Activated CD4-positive, alpha-beta T cell treated with anti-CD3 and anti-CD28 coated beads for 36 hours (primary cell): ENCODE results near the gene RALGDS. TPM values are rescaled to one million over a fixed set of nuclear protein-coding genes. Genes with fewer than 3 reads are reported as not detected.

Experiments used
- ATAC-seq: fragments of 200-7000 bp; cut with Tn5 transposase; one replicate; pipeline ENCODE4 v1.10.0; 2021; ENCODE audit warnings: mild to moderate bottlenecking, moderate library complexity
- CTCF ChIA-PET: fragments of 350-600 bp; sonication (Branson Sonifier 250); formaldehyde crosslinking; loops from one replicate; lab custom pipeline; 2021; ENCODE audit warnings: antibody characterized with exemption; lab: Charles Lee
- POLR2A ChIA-PET: fragments of 350-600 bp; sonication (Branson Sonifier 250); formaldehyde crosslinking; loops from one replicate; lab custom pipeline; 2021; ENCODE audit warnings: antibody characterized with exemption, inconsistent platforms; lab: Charles Lee
- DNase-seq: peaks from one replicate; pipeline ENCODE4 v3.0.0-alpha.2; 2020
- H3K27ac Mint-ChIP-seq: one replicate; pipeline ENCODE4 v1.8.0; 2021; ENCODE audit warnings: mixed read lengths
- H3K27me3 Mint-ChIP-seq: one replicate; pipeline ENCODE4 v1.8.0; 2021; ENCODE audit warnings: mixed read lengths
- H3K36me3 Mint-ChIP-seq: one replicate; pipeline ENCODE4 v1.8.0; 2021; ENCODE audit warnings: low read depth, mixed read lengths
- H3K4me1 Mint-ChIP-seq: one replicate; pipeline ENCODE4 v1.8.0; 2021; ENCODE audit warnings: mixed read lengths
- H3K4me3 Mint-ChIP-seq: one replicate; pipeline ENCODE4 v1.8.0; 2021; ENCODE audit warnings: mild to moderate bottlenecking, moderate library complexity, mixed read lengths
- H3K9me3 Mint-ChIP-seq: one replicate; pipeline ENCODE4 v1.8.0; 2021; ENCODE audit warnings: low read depth, mixed read lengths
- intact Hi-C, 2 experiments: fragments of 100-400 bp; cut with DNase I in 1 of 2; cut with micrococcal nuclease in 1 of 2; formaldehyde crosslinking; loops; one replicate each; pipeline versions ENCODE4 v1.14.2 to v1.15.1; 2022 to 2024; cut with DNase I, micrococcal nuclease
- microRNA-seq: library from miRNA; unstranded; fragments of <30 nt; microRNA quantifications from one replicate; pipeline ENCODE4 v1.2.0, GENCODE V29; 2021; ENCODE audit warnings: borderline replicate concordance
- total RNA-seq, 2 experiments: library from RNA; stranded (reverse); gene quantifications; one replicate each; pipeline ENCODE4 v1.2.3, GENCODE V29; 2021

RALGDS gene
- total RNA-seq, 2 experiments from 2014 or later = 65.1 to 78.6 TPM

GRCh38 chr9:133054194-133054890 lies 66.7 kb downstream of the RALGDS start:
- ChIA-PET POLR2A (no interaction called here), CTCF (interaction anchor here (1.3 kb wide), 1 partner anchor 32 kb away, joined by 3 read pairs; no protein-coding TSS in a partner anchor)
- intact Hi-C loops = no loop called here
- Mint-ChIP-seq H3K27me3 (no peaks in the 10 kb centered on the region), H3K4me1 (peaks cover 30% of the 10 kb centered on the region), H3K36me3 (peaks cover 42% of the 10 kb centered on the region), H3K27ac (no peak overlapping the region), H3K9me3 (no peaks in the 10 kb centered on the region), H3K4me3 (no peak overlapping the region)
- DNase-seq (no peak), ATAC-seq (no peak)

- CTCF ChIA-PET = interaction anchor here (0.6 kb wide), 1 partner anchor 120 kb away, joined by 3 read pairs; no protein-coding TSS in a partner anchor
- Mint-ChIP-seq H3K9me3 (no peaks in the 10 kb centered on the region), H3K36me3 (peaks cover 40% of the 10 kb centered on the region), H3K27me3 (no peaks in the 10 kb centered on the region), H3K4me1 (peaks cover 10% of the 10 kb centered on the region), H3K4me3 (no peak overlapping the region), H3K27ac (no peak overlapping the region)
- no peak for ATAC-seq
- intact Hi-C loops = no loop called here
- no peak for DNase-seq
- POLR2A ChIA-PET = interaction anchor here (1.0 kb wide), 1 partner anchor 56 kb away, joined by 3 read pairs; no protein-coding TSS in a partner anchor
These were observed 69.0 kb downstream of the RALGDS start for GRCh38 chr9:133051966-133052539.

GRCh38 chr9:133051281-133051900 lies 69.6 kb downstream of the RALGDS start:
- Mint-ChIP-seq H3K4me1 (peaks cover 7% of the 10 kb centered on the region), H3K27me3 (no peaks in the 10 kb centered on the region), H3K9me3 (no peaks in the 10 kb centered on the region), H3K36me3 (peaks cover 37% of the 10 kb centered on the region), H3K4me3 (no peak overlapping the region), H3K27ac (no peak overlapping the region)
- DNase-seq = no peak
- ChIA-PET CTCF (interaction anchor here (0.6 kb wide), 1 partner anchor 121 kb away, joined by 3 read pairs; no protein-coding TSS in a partner anchor), POLR2A (no interaction called here)
- no peak for ATAC-seq
- intact Hi-C loops = no loop called here

GRCh38 chr9:133050781-133051180 lies 70.3 kb downstream of the RALGDS start:
- no peak overlapping the region for H3K4me3 Mint-ChIP-seq
- no peaks in the 10 kb centered on the region for H3K9me3 Mint-ChIP-seq
- peaks cover 1% of the 10 kb centered on the region for H3K4me1 Mint-ChIP-seq
- H3K27ac Mint-ChIP-seq = no peak overlapping the region
- H3K27me3 Mint-ChIP-seq = no peaks in the 10 kb centered on the region
- DNase-seq = no peak
- CTCF ChIA-PET = no interaction called here
- H3K36me3 Mint-ChIP-seq = peaks cover 33% of the 10 kb centered on the region
- ATAC-seq = no peak
- POLR2A ChIA-PET = no interaction called here
- intact Hi-C loops = no loop called here

- no peaks in the 10 kb centered on the region for H3K27me3 Mint-ChIP-seq
- ChIA-PET POLR2A (no interaction called here), CTCF (no interaction called here)
- no peaks in the 10 kb centered on the region for H3K9me3 Mint-ChIP-seq
- no peak overlapping the region for H3K4me3 Mint-ChIP-seq
- peaks cover 34% of the 10 kb centered on the region for H3K36me3 Mint-ChIP-seq
- no peak for ATAC-seq
- intact Hi-C loops = no loop called here
- no peak overlapping the region for H3K27ac Mint-ChIP-seq
- H3K4me1 Mint-ChIP-seq = no peaks in the 10 kb centered on the region
- no peak for DNase-seq
These were observed 70.9 kb downstream of the RALGDS start for GRCh38 chr9:133050142-133050541.

- H3K27ac Mint-ChIP-seq = no peak overlapping the region
- DNase-seq (no peak), ATAC-seq (no peak)
- POLR2A ChIA-PET = no interaction called here
- intact Hi-C loops = no loop called here
- H3K4me3 Mint-ChIP-seq = no peak overlapping the region
- peaks cover 4% of the 10 kb centered on the region for H3K4me1 Mint-ChIP-seq
- CTCF ChIA-PET = interaction anchor here (0.6 to 1.5 kb wide), 3 partner anchors 25 to 99 kb away, joined by 3 to 4 read pairs (median 4); no protein-coding TSS in a partner anchor
- peaks cover 35% of the 10 kb centered on the region for H3K36me3 Mint-ChIP-seq
- H3K27me3 Mint-ChIP-seq = no peaks in the 10 kb centered on the region
- no peaks in the 10 kb centered on the region for H3K9me3 Mint-ChIP-seq
These were observed 72.0 kb downstream of the RALGDS start for GRCh38 chr9:133049043-133049442.

- DNase-seq (peak; percentile 61), ATAC-seq (peak; percentile 88)
- CTCF ChIA-PET = interaction anchor here (0.6 to 1.5 kb wide), 3 partner anchors 26 to 99 kb away, joined by 3 to 4 read pairs (median 4); no protein-coding TSS in a partner anchor
- Mint-ChIP-seq H3K9me3 (no peaks in the 10 kb centered on the region), H3K27ac (no peak overlapping the region), H3K4me3 (no peak overlapping the region), H3K27me3 (no peaks in the 10 kb centered on the region), H3K36me3 (peaks cover 34% of the 10 kb centered on the region), H3K4me1 (peaks cover 4% of the 10 kb centered on the region)
- POLR2A ChIA-PET = no interaction called here
- intact Hi-C loops = no loop called here
These were observed 72.4 kb downstream of the RALGDS start for GRCh38 chr9:133048595-133048994.

Small RNA genes within 50 kb of the gene (microRNA-seq; reads per million reads assigned to microRNA genes)
- 9.2 reads per million, percentile 28 among the genes with 10 or more reads in this experiment for gene MIR6877

Other genes starting within 250 kb of the RALGDS start
- under 1 TPM in 1 of 2 experiments, not detected in 1; 0.21 TPM for gene AK8, start 243.0 kb downstream of the RALGDS start, total RNA-seq
- 1 to 10 TPM; 2.7 to 4.4 TPM for gene SPACA9, start 242.3 kb downstream of the RALGDS start, total RNA-seq
- gene TSC1, start 176.6 kb downstream of the RALGDS start, total RNA-seq = 10 to 100 TPM; 23.9 to 28.6 TPM
- gene GFI1B, start 142.5 kb downstream of the RALGDS start, total RNA-seq = under 1 TPM in 1 of 2 experiments, not detected in 1; 0.19 TPM
- 10 to 100 TPM; 81.3 to 84.5 TPM for gene GTF3C5, start 90.2 kb downstream of the RALGDS start, total RNA-seq
- 1 to 10 TPM in 1 of 2 experiments, under 1 TPM in 1; 0.98 to 1.2 TPM for gene CEL, start 59.3 kb downstream of the RALGDS start, total RNA-seq
- 1 to 10 TPM; 3.8 to 4.8 TPM for gene GBGT1, start 42.7 kb upstream of the RALGDS start, total RNA-seq
- not detected for gene OBP2B, start 88.0 kb upstream of the RALGDS start, total RNA-seq
- under 1 TPM in 1 of 2 experiments, not detected in 1; 0.09 TPM for gene ABO, start 154.0 kb upstream of the RALGDS start, total RNA-seq
- gene SURF6, start 214.9 kb upstream of the RALGDS start, total RNA-seq = 10 to 100 TPM; 22.4 to 24.3 TPM
- 10 to 100 TPM; 22.9 to 26.4 TPM for gene MED22, start 226.9 kb upstream of the RALGDS start, total RNA-seq
- gene RPL7A, start 227.0 kb upstream of the RALGDS start, total RNA-seq = 1,000 to 10,000 TPM; 3,179 to 3,246 TPM
- 10 to 100 TPM; 17.4 to 29.1 TPM for gene SURF1, start 235.2 kb upstream of the RALGDS start, total RNA-seq
- 10 to 100 TPM; 17.3 to 21.8 TPM for gene SURF2, start 235.3 kb upstream of the RALGDS start, total RNA-seq